ENCODE measurements around the gene PTOV1. TPM values are rescaled to one million over a fixed set of nuclear protein-coding genes. Genes with fewer than 3 reads are reported as not detected.

PTOV1 gene
- total and polyA plus RNA-seq, 2 of the 8 experiments (the other 6 are each of a cell fraction or from before 2014, with no cell fraction given): 147 to 251 TPM

DNA sequence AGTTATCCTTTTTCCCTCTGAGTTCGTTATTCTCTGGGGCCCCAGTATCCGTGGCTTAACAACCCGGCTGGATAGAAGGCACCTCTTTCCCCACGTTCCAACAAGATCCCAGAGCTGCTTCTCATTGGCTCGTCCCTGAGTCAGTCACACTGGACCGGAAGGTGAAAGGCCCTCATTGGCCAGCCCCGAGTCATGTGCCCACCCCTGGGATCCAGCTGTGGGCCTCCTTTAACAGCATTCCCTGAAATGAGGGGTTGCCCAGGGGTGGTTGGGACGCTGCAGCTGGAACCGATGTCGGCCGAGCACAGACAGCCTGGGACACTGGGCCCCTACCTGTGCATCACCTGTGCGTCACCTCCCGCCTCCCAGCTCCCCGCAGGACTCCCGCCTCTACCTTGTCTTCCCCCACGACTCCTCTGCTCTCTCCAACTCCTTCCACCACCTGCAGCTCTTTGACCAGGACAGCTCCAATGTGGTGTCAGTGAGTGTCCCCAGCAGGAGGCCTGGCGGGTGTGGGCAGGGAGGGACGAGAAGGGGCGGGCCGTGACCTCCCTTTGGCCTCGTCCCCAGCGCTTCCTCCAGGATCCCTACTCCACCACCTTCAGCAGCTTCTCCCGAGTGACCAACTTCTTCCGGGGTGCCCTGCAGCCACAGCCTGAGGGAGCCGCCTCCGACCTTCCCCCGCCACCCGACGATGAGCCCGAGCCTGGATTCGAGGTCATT, 30.9 kb downstream of the PTOV1 start (continued):
- TF ChIP-seq, protein P1, sequence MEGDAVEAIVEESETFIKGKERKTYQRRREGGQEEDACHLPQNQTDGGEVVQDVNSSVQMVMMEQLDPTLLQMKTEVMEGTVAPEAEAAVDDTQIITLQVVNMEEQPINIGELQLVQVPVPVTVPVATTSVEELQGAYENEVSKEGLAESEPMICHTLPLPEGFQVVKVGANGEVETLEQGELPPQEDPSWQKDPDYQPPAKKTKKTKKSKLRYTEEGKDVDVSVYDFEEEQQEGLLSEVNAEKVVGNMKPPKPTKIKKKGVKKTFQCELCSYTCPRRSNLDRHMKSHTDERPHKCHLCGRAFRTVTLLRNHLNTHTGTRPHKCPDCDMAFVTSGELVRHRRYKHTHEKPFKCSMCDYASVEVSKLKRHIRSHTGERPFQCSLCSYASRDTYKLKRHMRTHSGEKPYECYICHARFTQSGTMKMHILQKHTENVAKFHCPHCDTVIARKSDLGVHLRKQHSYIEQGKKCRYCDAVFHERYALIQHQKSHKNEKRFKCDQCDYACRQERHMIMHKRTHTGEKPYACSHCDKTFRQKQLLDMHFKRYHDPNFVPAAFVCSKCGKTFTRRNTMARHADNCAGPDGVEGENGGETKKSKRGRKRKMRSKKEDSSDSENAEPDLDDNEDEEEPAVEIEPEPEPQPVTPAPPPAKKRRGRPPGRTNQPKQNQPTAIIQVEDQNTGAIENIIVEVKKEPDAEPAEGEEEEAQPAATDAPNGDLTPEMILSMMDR (IDR thresholded peaks at IDR 0.05; ENCODE audit: control extremely low read depth in 1 of 3, insufficient read depth in 1 of 3, low read depth in 1 of 3, low read length in 3 of 3): no peak
- TF ChIP-seq SUZ12 (IDR thresholded peaks at IDR 0.05; ENCODE audit: low read length) (no peak), EP300 (IDR thresholded peaks at IDR 0.05; ENCODE audit: borderline replicate concordance in 1 of 2, low read depth in 2 of 2, low read length in 2 of 2) (no peak), TEAD4 (IDR thresholded peaks at IDR 0.05; ENCODE audit: low read depth, low read length) (no peak), JUN (IDR thresholded peaks at IDR 0.05; ENCODE audit: low read depth, low read length) (no peak), RNF2 (IDR thresholded peaks at IDR 0.05; ENCODE audit: borderline replicate concordance, low read depth, low read length, missing control alignments, poor library complexity, severe bottlenecking) (no peak), SP4 (IDR thresholded peaks at IDR 0.05; ENCODE audit: low read length) (no peak), CREB1 (IDR thresholded peaks at IDR 0.05) (no peak), JUND (IDR thresholded peaks at IDR 0.05; ENCODE audit: low read length) (no peak), CBX5 (IDR thresholded peaks at IDR 0.05; ENCODE audit: low read depth, low read length) (no peak), NRF1 (IDR thresholded peaks at IDR 0.05; ENCODE audit: low read depth, low read length) (no peak), CTBP2 (IDR thresholded peaks at IDR 0.05; ENCODE audit: borderline replicate concordance, insufficient read depth, insufficient read length, low read length) (no peak), KDM4A (IDR thresholded peaks at IDR 0.05; ENCODE audit: low read depth, low read length, severe bottlenecking) (no peak)

All from H1 (cell line).